ELR (cell line): ENCODE data around the gene TRABD2A.

Experiments used
- DNase-seq: peaks from one replicate; pipeline ENCODE4 v3.0.0-alpha.2; 2015; ENCODE audit warnings: low read depth

The TRABD2A gene

GRCh38 chr2:84904151-84904550, 23.3 kb upstream of the TRABD2A start:
- DNase-seq, result no peak

DNA sequence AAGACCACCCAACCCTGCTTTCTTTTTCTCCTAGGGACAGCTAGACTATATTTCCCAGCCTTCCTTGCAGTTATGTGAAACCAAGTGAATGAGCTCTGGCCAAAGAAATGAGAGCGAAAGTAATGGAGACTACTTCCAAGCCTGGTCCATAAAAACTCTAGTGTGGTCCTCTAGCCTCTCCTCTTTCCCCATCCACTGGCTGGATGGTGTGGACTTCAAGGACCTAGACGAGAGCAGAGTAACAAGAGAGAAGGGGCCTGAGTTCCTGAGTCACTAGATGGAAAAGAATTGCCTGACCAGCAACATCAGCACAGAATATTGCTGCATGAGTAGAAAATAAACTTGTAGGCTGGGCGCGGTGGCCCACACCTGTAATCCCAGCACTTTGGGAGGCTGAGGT, 21.6 kb upstream of the TRABD2A start:
- DNase-seq, result no peak

GRCh38 chr2:84901593-84902120, 20.8 kb upstream of the TRABD2A start:
- peak; percentile 63 for DNase-seq

DNA sequence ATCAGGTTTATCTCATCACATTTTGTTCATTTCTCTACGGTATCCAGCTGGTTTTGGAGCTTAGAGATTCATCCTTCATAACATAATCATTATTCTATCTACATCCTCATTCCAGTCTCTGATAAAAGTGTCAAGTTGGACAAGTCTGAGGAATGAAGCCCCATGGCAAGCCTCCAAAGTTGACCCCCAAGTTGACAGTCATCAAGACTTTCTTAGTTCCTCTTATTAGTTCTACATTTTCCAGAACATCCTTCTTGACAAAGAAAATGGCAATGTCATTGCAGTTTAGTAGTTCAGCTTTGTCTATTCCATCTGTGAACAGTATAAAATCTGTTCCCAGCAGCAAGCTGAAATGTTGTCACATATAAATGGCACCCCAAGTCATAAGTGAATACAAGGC, 20.1 kb upstream of the TRABD2A start:
- no peak for DNase-seq

DNA sequence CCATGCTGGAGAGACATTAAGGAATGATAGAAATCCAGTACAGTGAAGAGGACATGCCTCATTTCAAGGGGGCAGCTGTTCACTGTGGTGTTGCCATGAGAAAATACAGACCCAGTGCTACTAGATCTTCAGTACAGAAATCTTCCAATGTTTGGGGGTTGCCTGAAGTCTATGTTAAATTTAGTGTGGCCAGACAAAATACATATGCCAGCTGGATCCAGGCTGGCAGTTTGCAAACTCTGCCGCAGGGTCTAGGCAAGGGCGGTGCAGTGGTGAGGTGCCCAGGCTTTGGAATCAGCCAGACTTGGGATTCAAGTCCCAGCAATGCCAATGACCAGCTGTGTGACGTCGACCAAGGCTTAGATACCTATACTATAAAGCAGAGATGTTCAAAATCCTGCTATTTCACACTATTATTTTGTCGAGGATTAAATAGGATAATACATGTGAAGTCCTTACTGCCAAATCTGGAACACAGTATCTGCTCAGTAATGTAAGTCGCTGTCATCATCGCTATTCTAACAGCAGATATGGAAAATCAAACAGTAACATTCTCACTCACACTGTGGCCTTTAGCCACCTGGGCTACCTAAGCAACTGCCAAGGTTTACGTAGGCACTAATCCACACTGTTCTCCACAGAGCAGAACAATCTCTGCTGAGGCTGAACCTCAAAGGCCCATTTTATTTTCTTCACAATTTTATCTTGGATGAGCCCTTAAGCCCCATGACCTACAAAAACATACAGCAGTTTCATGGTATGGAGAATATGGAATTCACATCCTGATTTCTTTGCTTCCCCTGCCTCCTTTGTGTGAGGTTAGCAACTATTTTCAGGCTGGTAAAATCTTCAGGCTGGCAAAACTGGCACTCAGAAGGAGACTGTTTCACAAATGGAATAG, 18.7 kb upstream of the TRABD2A start:
- no peak for DNase-seq

DNA sequence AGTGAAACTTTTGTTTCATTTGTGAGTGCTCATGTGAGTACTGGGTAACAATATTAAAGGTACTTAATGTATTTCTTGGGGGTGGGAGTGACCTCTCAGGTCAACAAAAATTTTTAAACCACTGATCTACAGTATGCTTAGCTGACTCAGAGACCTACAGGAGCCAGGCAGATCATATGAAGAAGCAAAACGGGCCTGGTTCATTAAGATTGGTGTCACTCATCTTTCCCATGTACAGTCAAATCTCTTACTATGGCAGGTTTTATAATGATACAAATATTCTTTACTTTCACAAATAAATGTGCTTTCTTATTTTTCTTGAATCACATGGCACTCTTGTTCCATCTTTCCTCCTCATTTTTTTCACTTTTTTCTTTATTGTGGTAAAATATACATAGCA, 16.9 kb upstream of the TRABD2A start:
- peak; percentile 66 for DNase-seq

GRCh38 chr2:84896567-84896966, 15.7 kb upstream of the TRABD2A start:
- DNase-seq, result no peak

DNA sequence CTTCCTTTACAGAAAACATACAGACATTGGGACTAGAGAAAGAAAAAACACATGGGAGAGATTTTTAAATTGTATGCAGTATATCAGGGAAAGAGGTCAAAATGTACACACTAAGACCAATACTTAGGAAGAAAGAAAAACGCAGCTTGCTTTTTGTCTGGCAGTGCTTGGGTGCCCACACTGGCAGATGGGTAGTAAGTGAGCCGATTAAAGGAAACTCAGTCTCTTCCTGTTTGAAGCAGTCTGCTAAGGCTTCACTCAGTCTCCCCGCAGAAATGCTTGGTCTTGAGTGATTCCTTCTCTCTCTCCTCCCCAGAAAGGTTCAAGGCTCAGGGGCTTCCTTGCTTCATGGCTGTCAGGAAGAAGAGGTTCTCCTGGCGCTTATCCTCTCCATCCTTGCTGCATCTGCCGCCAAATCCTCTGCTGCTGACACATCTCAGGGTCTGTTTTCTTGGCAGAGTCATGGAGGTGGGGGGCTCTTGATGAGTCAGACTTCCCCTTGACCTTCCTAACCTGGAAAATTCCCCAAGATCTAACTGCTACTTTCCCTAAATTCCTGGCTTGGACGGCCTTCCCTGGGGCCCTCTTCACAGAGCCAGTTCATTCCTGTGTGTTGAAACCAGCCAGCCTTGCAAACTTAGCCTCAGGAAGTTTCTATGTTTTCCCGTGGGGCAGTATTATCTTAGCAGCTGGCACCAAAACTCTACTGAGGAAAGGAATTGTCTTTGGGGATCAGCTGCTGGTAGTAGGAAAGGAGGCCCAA, 14.1 kb upstream of the TRABD2A start:
- peak; percentile 63 for DNase-seq

- DNase-seq, result no peak
These were observed 13.3 kb upstream of the TRABD2A start for GRCh38 chr2:84894131-84894586.

GRCh38 chr2:84891355-84892010, 10.6 kb upstream of the TRABD2A start:
- DNase-seq, result no peak

GRCh38 chr2:84889332-84889731, 8.4 kb upstream of the TRABD2A start:
- no peak for DNase-seq

DNA sequence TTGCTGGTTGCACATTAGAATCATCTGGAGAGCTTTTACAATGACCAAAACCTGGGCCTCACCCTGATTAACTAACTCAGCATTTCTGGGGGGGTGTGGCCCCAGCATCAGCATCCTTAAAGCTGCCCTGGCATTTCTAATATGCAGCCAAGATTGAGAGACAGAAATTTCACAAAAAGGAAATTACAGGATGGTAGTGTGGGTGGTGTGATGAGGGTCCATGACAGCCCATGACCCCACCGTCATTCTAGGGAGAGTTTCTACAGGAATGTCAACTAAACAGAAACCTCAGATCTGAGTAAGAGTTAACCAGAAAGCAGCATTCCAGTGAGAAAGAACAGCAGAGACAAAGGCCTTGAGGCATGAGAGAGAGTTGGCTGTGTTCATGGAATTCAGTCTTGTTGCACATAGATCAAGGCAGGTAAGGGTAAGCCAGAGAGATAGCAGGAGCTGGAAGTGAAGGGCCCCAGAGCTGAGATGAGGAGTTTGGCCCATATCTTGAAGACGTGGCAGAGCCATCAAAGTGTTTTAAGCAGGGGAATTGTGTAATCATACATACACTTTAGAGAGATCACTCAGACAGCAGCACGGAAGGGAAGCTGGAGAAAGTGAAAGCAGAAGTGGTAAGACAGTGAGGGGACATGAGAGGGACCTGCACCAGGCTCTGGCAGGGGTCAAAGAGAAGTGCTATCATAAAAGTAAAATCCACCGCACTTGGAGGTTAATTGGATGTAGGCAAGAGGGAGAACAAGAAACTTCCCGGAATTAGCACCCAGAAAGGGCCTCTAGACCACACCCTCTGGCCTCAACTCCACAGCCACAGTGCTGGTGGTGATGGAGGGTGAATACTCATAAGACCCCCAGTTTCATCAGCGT, 7.8 kb upstream of the TRABD2A start:
- peak; percentile 84 for DNase-seq

- no peak for DNase-seq
These were observed 5.9 kb upstream of the TRABD2A start for GRCh38 chr2:84886791-84887190.

DNA sequence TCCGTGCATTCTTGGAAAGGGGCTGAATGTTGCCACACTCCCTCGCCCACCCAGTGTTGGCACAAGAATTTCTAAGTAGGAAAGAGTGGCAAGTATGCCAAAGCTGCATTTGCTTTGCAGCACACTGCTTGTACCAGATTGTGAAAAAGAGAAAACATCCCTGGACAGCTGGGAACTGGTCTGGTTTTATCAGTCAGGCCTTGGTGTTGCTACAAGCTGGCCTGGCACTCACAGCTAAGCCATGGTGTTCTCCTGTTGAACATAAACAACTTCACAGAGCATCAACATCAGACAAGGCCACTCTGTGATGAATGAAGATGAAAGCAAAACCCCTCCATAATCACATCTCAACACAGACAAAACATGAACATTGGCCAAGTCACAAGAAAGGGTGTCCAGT, 4.2 kb upstream of the TRABD2A start:
- no peak for DNase-seq

DNA sequence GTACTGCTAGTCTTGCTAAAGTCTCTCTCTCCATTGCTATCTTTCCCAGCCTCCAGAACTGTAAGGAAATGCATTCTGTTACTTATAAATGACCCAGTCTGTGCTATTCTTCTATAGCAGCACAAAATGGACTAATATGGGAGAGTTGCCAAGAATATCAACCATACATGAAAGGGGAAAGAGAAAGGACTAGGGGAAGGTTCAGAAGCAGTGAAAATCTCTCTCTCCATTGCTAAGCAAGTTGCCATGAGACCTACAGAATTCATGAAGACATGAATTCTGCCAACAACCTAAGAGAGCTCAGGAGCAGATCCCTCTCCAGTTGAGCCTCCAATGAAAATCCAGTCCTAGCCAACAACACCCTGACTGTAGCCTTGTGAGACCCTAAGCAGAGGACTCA, 3.6 kb upstream of the TRABD2A start:
- no peak for DNase-seq

GRCh38 chr2:84882775-84883550, 2.1 kb upstream of the TRABD2A start:
- peak; percentile 67 for DNase-seq

- DNase-seq, result no peak
These were observed 1.5 kb upstream of the TRABD2A start for GRCh38 chr2:84882414-84882738.

- peak; percentile 91 for DNase-seq
These were observed 913 bp upstream of the TRABD2A start for GRCh38 chr2:84881581-84882413.

- DNase-seq, result no peak
These were observed 564 bp downstream of the TRABD2A start for GRCh38 chr2:84880395-84880644.
